Measurements from ENCODE around the gene CRABP2.

The CRABP2 gene

GRCh38 chr1:156654700-156655099, 50.7 kb downstream of the CRABP2 start:
- no peak for DNase-seq (ENCODE audit: low read depth)

GRCh38 chr1:156652992-156653355, 52.4 kb downstream of the CRABP2 start:
- no peak for DNase-seq (ENCODE audit: low read depth)

- DNase-seq (ENCODE audit: low read depth), result no peak
Measured at GRCh38 chr1:156652131-156652991, 53.0 kb downstream of the CRABP2 start.
